ENCODE results near the gene INPP5F.

DNA sequence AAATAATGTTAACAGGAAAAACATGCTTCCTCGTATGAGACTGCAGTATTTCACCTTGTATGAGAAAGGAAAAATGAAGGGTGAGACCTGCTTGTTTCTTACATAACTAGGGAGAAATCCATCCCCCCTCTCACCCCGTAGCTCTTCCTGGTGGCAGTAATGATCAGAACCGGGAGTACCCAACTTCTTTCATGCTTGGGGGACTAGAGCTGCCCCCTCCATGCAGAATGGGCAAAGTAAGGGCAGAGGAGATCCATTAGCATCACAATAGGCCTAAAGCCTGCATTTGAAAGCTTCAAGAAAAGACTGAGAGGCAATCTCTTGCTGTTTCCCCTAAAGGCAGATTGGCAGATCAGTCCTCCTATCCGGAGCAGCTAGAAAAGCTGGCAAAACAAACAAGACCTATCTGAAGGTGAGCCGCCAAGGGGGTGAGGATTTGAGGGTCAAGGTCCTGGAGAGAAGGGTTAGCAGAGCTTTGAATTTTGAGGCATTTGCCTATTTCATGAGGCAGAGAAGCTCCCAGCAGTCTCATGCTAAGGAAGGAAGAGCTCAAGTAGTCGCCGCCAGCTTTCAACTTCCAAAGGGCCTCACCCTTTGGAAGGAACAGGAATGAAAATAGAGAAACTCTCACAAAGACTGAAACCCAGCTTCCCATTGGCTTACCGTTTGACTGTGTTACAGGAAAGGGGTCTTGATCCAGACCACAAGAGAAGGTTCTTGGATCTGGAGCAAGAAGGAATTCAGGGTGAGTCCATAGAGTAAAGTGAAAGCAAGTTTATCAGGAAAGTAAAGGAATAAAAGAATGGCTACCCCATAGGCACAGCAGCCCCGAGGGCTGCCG, 38.4 kb upstream of the INPP5F start:
- no peak for TF ChIP-seq ISL1 (CRISPR knock-in tag; IDR thresholded peaks at IDR 0.05)
- TF ChIP-seq, protein P1, sequence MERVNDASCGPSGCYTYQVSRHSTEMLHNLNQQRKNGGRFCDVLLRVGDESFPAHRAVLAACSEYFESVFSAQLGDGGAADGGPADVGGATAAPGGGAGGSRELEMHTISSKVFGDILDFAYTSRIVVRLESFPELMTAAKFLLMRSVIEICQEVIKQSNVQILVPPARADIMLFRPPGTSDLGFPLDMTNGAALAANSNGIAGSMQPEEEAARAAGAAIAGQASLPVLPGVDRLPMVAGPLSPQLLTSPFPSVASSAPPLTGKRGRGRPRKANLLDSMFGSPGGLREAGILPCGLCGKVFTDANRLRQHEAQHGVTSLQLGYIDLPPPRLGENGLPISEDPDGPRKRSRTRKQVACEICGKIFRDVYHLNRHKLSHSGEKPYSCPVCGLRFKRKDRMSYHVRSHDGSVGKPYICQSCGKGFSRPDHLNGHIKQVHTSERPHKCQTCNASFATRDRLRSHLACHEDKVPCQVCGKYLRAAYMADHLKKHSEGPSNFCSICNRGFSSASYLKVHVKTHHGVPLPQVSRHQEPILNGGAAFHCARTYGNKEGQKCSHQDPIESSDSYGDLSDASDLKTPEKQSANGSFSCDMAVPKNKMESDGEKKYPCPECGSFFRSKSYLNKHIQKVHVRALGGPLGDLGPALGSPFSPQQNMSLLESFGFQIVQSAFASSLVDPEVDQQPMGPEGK (CRISPR knock-in tag; IDR thresholded peaks at IDR 0.05; ENCODE audit: borderline replicate concordance) = no peak
- no peak for TF ChIP-seq ARNTL (CRISPR knock-in tag; IDR thresholded peaks at IDR 0.05; ENCODE audit: borderline replicate concordance, low read depth)
- no peak for TF ChIP-seq ZNF565 (CRISPR knock-in tag; conservative IDR thresholded peaks at IDR 0.05; ENCODE audit: low read depth)
- no peak for TF ChIP-seq BACH2 (CRISPR knock-in tag; IDR thresholded peaks at IDR 0.05; ENCODE audit: borderline replicate concordance)
- TF ChIP-seq RARB (CRISPR knock-in tag; IDR thresholded peaks at IDR 0.05) = no peak
- no peak for TF ChIP-seq SNAI2 (CRISPR knock-in tag; IDR thresholded peaks at IDR 0.05)
- no peak for TF ChIP-seq TOX (CRISPR knock-in tag; IDR thresholded peaks at IDR 0.05; ENCODE audit: borderline replicate concordance)
- TF ChIP-seq, protein P2, sequence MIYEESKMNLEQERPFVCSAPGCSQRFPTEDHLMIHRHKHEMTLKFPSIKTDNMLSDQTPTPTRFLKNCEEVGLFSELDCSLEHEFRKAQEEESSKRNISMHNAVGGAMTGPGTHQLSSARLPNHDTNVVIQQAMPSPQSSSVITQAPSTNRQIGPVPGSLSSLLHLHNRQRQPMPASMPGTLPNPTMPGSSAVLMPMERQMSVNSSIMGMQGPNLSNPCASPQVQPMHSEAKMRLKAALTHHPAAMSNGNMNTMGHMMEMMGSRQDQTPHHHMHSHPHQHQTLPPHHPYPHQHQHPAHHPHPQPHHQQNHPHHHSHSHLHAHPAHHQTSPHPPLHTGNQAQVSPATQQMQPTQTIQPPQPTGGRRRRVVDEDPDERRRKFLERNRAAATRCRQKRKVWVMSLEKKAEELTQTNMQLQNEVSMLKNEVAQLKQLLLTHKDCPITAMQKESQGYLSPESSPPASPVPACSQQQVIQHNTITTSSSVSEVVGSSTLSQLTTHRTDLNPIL (CRISPR knock-in tag; IDR thresholded peaks at IDR 0.05; ENCODE audit: low read depth) = no peak
- TF ChIP-seq ZFP30 (CRISPR knock-in tag; IDR thresholded peaks at IDR 0.05) = no peak
- TF ChIP-seq ZNF8 (CRISPR knock-in tag; IDR thresholded peaks at IDR 0.05) = no peak
- no peak for TF ChIP-seq OSR1 (CRISPR knock-in tag; IDR thresholded peaks at IDR 0.05)
- no peak for TF ChIP-seq GLIS3 (CRISPR knock-in tag; IDR thresholded peaks at IDR 0.05)

All from SK-N-SH treated with all-trans-retinoic acid at 6 μM for 48 hours (cell line).